ENCODE results near the gene C18orf32.
"Not testable (repeated sequence)": the region's sequence is repeated elsewhere in the genome, so short reads cannot be mapped to it uniquely, and the experiment has no call there.

C18orf32 gene

DNA sequence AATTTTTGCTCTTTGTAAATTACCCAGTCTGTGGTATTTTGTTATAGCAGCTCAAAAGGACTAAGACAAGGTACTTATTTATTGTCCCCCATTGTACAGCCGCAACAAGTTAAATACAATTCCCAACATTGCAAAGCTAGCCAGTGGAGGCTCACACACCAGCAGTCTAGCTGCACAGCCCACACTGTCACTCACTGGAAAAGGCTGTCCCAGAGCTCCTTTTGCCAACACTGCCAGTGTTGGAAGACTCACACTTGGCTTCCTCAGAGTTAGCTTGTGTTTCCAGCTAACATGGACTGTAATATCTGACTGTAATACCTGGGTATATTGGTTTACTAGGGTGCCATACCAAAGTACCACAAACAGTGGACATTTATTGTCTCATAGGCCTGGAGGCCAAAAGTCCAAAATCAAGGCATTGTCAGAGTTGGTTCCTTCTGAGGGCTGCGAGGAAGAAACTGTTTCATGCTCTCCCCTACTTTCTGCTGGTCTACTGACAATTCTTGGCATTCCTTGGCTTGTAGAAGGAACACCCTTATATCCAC, 19.9 kb downstream of the C18orf32 start:
- no peak for DNase-seq

DNA sequence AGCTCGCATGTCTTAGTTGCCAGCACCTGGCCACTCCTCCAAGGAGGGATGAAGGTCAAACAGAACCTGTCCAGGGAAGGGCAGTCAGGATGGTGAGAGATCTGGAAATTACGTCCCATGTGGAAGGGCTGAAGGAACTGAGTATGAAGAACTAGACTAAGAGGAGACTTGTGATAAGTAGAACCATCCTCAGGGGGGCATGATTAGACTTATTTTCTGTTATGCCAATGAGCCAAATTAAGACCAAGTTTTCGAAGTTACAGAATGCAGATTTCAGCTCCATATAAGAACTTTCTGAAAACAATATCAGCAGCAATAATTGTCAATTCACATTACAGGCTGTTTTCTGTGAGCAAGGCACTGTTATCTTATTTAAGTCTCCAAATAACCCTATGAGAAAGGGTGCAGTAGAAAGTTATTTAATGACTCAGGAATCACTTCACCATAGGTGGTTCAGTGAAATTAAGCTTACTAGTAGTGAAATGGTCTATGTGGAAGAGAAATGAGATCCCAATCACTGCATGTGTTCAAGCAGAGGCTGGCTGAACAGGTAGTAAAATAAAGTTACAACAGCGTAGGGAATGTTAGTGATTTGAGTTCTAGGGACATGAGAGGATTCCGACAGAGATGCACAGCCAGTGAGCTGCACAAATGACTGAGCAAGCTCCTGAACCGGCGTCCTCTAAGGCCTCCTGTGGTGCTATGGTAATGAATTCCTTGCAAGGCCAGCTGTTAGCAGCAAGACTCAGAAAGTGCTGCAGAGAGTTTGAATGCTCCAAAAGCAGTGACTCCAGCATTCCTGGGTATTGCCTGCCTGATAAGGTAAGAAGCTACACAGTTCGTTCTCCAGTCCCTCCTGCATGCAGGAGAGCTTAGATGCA, 22.1 kb downstream of the C18orf32 start:
- DNase-seq = peak; percentile 53

DNA sequence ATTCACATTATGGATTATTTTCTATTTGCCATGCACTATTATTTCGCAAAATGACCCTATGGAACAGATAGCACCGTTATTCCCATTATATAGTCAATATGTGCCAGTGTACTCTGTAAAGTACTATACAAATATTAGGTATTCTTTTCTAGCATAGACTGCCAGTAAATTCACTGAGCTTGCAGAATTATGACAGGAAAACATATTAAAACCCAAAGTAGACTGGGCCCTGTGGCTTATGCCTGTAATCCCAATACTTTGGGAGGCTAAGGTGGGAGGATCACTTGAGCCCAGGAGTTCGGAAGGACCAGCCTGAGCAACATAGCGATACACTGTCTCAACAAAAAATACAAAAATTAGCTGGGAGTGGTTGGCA, 25.4 kb downstream of the C18orf32 start:
- DNase-seq = no peak

DNA sequence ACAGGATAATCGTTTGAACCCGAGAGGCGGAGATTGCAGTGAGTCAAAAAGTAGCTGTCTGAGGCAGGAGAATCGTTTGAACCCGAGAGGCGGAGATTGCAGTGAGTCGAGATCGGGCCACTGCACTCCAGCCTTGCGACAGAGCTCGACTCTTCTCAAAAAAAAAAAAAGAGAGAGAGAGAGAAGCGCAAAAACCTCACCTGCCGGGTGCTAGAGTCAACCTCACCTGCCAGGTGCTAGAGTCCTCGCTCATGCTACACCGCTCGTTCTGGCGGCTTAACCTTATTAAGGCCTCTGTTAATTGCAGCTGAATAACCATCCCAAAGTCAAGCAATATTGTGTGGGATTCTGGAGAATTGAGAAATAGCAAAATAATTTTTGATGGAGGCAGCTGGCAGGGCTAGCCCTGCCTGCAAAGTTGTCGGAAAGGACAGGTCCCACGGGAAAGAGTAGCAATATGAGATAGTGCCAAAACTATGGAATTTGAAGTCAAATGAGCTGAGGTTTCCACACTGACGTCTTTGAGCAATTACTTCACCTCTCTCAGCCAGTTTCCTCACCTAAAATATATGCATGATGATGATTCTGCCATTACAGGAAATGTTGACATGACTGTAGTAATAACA, 25.9 kb downstream of the C18orf32 start:
- no peak for DNase-seq

DNA sequence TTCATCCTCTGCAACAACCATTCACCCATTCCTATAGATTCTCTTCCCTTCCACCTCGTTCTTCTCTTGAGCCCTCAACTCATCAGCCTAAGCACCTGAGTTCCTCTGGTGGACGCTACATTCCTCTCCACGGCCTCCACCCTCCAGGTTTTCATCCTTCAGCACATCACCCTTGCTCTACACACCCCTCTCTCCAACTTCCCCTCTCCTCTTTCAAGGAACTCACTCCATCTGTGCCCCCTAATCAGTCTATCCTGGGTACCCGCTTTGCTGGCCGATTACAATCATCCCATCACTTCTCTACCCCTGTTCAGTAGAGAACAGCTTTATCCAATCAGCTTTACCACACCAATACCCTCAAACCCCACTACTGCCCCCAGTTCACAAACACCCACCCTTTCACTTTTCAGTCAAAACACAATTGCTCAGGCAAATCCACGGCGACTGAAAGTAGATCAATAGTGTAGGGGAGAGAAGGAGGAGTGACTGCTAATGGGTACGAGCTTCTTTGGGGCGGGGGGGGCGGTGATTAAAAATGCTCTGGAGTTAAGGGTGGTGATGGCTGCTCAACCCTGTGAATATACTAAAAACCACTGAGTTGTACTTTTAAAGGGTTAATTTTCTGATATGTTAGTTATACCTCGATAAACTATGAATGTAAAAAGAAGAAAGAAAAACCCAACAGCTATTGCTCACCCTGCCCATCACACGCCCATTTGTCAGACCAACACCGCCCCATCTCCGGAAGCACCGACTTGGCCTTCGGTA, 27.4 kb downstream of the C18orf32 start:
- DNase-seq = peak; percentile 17

DNA sequence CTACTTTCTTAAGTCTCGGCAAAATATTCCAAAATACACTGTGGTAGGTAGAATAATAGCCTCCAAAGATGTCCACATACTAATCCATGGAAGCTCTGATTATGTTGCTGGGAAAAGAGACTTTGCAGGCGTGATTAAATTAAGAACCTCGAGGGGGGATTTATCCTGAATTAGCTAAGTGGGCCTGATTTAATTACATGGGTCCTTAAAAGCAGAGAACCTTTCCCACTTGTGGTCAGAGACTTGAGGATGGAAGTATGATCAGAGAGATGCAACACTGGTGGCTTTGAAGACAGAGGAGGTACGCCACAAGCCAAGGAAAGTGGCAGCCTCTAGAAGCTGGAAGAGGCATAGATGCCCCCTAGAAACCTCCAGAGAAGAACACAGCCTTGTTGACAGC, 29.4 kb downstream of the C18orf32 start:
- no peak for DNase-seq

DNA sequence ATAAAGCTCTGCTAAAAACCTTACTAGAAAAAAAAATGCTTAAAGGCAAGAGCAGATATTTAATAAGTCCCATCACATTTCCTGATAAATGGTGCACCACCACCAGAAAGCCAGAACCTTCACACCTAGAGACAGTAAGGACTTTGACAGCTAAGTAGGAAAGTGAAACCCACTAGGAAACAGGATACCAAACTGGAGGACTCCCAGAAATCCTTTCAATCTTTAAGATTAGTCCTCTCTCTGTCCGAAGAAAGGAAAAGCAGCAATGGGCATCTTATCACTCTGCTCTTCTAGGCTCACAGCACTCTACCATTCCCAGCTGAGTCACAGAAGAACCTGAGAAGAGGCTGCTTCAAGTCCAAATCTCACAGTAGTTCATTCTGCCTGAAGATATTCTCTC, 30.2 kb downstream of the C18orf32 start:
- DNase-seq = no peak

DNA sequence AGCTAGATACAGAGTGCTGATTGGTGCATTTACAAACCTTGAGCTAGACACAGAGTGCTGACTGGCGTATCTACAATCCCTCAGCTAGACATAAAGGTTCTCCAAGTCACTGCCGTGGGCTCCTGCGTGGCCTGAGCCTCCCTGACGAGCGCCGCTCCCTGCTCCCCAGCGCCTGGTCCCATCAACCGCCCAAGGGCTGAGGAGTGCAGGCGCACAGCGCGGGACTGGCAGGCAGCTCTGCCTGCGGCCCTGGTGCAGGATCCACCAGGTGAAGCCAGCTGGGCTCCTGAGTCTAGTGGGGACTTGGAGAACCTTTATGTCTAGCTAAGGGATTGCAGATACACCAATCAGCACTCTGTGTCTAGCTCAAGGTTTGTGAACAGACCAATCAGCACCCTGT, 34.5 kb downstream of the C18orf32 start:
- not testable (repeated sequence) for DNase-seq

DNA sequence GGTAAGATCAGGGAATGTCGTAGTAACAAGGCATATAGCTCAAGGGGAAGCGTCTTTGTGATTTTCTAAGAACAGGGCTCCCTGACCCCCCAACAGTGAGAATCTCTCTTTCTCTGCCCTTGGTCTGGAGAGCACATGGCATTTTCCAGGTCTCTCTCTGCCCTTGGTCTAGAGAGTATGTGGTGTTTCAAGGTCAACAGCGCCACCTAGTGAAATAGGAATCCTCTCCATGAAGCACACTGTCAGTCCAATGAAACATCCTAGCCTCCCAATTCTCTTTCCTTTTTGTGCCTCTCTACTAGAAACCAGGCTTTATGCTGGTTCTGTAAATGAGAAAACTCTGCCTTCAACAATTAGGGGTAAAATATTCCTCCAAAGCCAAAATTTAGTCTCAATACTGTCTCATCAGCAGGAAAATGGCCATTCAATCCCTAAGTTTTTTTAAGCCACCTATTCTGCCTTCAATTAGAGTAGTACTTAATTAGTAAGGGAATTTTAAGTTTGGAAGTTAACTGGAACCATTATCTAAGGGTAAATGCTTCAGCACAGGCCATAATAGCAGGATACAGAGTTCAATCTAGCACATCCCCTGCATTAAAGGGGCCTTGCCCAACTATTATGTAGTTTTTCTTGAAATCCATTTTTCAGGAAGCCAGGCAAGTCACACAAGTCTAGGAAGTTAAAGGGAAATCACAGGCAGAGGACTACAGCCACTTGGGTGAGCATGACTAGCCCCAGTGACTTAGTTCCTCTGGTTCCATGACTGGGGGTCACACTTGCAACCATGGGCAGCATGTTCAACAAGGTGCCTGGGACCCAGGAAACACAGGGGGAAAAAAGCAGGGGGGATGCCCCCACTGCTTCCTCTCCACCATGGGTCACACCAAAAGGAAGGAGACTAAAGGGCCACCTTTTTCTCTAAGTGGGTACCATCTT, 39.0 kb downstream of the C18orf32 start:
- DNase-seq = no peak

DNA sequence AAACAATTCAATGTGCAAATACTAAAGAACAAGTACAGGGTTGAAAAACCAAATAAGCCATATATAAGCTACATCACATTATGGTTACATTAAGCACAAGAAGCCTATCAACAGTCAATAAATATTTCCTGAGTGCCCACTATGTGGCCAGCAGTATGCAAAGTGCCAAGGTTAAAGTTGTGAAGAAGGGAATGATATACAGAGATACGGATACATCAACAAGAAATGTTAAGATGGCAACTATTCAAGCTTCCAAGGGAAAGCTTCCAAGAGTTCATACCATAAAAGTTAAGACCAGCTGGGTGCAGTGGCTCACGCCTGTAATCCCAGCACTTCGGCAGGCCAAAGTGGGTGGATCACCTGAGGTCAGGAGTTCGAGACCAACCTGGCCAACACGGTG, 40.6 kb downstream of the C18orf32 start:
- DNase-seq = no peak

DNA sequence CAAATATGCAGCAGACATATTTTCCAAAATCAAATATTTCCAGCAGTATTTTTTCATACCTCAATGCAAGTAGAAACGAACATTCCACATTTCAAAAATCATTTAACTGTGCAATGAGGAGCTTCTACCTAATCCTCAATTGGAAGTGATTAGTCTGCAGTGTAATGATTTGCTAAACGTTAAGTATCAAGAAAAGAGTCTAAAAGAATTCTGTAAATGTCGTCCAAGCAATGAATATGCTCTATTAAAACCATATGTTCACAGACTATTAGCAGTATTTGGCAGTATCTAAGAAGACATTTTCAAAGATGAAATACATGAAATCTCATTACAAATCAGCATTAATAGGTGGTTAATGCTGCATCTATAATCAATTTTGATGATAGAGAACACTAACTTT, 42.5 kb downstream of the C18orf32 start:
- no peak for DNase-seq

DNA sequence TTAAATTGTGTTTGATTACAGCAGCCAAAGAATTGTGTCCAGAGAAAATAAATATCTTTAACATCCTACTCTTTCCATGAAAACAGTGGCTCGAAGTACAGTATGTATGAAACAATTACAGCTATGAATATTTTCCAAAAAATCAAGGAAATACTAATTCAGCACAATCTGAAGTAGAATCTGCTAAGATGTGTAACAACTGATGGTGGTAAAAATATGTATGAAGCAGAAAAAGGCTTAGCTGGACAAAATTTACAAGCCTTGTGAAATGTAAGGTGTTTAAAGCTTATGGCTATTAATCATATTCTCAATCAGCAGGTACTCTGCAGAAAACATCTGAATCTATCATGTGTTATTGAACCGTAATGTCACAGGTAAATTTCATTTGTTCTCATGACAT, 43.2 kb downstream of the C18orf32 start:
- no peak for DNase-seq

DNA sequence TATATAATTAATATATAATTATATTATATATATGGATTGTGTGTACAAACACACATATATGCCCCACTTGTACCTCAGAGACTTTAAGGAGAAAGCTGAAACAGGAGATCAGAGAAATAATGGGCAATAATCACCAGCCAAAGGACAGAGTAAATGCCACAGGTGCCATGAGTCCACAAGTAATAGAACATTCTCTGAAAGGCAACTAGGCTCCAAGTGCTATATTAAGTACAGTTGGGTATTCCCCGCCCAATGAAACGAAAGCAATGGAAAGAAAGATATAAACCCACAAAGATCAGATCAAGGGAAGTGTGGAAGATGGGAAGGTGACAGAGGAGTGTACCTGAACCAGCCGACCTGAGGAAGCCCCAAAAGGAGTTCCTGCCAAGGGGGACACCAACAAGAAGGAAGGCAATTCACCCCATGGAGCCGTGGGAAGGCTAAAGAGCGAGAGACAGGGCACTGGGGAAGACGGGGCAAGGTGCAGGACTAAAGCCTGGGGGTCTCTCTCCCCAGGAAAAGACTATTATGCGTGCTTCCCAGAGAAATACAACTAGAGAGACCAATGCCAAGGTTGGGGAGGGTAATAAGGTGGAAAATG, 45.6 kb downstream of the C18orf32 start:
- DNase-seq = no peak

DNA sequence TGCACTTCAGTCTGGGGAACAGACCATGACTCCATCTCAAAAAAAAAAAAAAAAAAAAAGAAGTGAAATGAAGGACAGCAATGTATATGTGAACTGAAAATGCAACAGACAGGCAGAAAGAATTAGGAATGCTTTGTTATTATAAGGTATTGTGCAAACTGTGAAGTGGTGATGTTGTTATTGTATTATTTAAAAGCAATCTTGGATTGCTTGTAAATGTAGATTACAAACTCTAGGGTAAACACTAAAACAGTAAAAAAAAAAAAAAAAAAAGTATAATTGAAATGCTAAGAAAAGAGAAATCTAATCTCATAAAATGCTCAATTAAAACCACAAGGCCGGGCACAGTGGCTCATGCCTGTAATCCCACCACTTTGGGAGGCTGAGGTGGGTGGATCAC, 51.9 kb downstream of the C18orf32 start:
- no peak for DNase-seq

DNA sequence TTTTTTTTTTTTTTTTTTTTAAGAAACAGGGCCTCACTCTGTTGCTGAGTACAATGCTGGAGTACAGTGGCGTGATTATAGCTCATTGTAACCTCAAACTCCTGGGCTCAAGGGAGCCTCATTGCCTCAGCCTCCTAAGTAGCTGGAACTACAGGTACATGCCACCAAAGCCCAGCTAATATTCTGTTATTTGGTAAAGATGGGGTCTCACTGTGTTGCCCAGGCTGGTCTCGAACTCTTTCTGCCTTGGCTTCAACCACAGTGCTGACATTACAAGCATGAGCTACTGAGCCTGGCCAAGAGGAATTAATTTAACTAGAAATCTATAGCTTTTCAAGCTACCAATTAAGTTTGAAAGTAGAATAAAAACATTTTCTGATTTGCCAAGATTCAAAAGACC, 54.4 kb downstream of the C18orf32 start:
- DNase-seq = no peak

DNA sequence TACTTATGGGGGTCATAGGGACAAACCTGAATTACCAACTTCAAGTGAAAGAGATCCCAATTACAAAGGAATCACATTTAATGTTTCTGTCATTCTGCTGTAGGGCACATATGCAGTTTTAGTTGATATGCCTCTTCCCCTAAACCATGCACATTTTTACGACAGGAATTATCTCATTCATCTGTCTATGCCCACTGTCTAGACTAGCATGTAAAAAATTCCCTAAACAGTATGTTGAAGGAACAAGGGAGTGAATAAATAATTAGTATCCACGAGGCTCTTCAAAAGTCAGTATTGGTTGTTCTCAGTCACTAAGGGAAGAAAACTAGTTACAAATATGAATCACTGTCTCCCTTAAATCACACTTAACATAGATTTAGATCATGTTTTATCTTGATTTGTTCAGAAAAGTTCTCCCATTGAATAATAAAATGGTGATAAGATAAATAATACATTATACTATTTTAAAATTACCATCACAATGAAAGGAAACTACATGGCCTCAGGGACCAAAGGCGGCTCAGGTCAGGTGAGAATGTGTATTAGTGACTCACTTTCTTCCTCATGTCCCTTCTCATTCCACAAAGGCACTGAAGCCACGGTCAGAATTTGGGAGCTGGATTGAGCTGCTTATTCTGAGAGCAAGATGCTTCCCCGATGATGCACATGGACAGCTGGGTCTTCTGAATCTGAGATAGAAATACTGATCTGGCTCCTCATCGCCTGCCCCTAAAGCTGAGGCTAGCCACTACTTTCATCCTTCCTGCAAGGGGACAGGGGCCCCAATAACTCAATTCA, 55.7 kb downstream of the C18orf32 start:
- DNase-seq = no peak
